NCI-H146 (cell line): ENCODE data around the gene FAT1.

Source experiments
- DNase-seq: peaks from one replicate; lab custom pipeline; 2025; lab: John Stamatoyannopoulos, UW

The FAT1 gene

GRCh38 chr4:186651624-186652023 is 72.0 kb downstream of the FAT1 start:
- no peak for DNase-seq

- DNase-seq, result no peak
Observed at GRCh38 chr4:186651181-186651603, 72.5 kb downstream of the FAT1 start.

- no peak for DNase-seq
Observed at GRCh38 chr4:186650401-186651180, 73.1 kb downstream of the FAT1 start.

GRCh38 chr4:186647821-186648220 is 75.8 kb downstream of the FAT1 start:
- no peak for DNase-seq

GRCh38 chr4:186644737-186645261 is 78.9 kb downstream of the FAT1 start:
- no peak for DNase-seq

GRCh38 chr4:186644311-186644638 is 79.4 kb downstream of the FAT1 start:
- DNase-seq, result no peak

GRCh38 chr4:186643501-186644310 is 80.0 kb downstream of the FAT1 start:
- DNase-seq, result no peak

- no peak for DNase-seq
Observed at GRCh38 chr4:186642998-186643397, 80.7 kb downstream of the FAT1 start.

- no peak for DNase-seq
Observed at GRCh38 chr4:186642530-186642929, 81.1 kb downstream of the FAT1 start.

GRCh38 chr4:186634591-186635128 is 89.0 kb downstream of the FAT1 start:
- no peak for DNase-seq

- no peak for DNase-seq
Observed at GRCh38 chr4:186633844-186634243, 89.8 kb downstream of the FAT1 start.

- DNase-seq, result no peak
Observed at GRCh38 chr4:186630128-186630527, 93.5 kb downstream of the FAT1 start.

GRCh38 chr4:186628058-186628711 is 95.5 kb downstream of the FAT1 start:
- DNase-seq, result peak; percentile 10

- no peak for DNase-seq
Observed at GRCh38 chr4:186627226-186627865, 96.3 kb downstream of the FAT1 start.

- no peak for DNase-seq
Observed at GRCh38 chr4:186624951-186625350, 98.7 kb downstream of the FAT1 start.

GRCh38 chr4:186623546-186623945 is 100.1 kb downstream of the FAT1 start:
- DNase-seq, result no peak

- no peak for DNase-seq
Observed at GRCh38 chr4:186622788-186623464, 100.7 kb downstream of the FAT1 start.

GRCh38 chr4:186621959-186622553 is 101.6 kb downstream of the FAT1 start:
- no peak for DNase-seq

GRCh38 chr4:186619088-186619487 is 104.6 kb downstream of the FAT1 start:
- DNase-seq, result no peak

GRCh38 chr4:186617921-186618320 is 105.7 kb downstream of the FAT1 start:
- no peak for DNase-seq

- no peak for DNase-seq
Observed at GRCh38 chr4:186607490-186607889, 116.2 kb downstream of the FAT1 start.
